Superior temporal gyrus (tissue), 1 donor: ENCODE results near the gene GRB14.
"Not testable (repeated sequence)": the region's sequence is repeated elsewhere in the genome, so short reads cannot be mapped to it uniquely, and the experiment has no call there.

Experiments
- DNase-seq: peaks from one replicate; pipeline ENCODE4 v3.0.0-alpha.2; 2016; ENCODE audit errors: extremely low spot score

GRB14 gene

GRCh38 chr2:164495491-164496223 lies 125.6 kb downstream of the GRB14 start:
- DNase-seq: peak; percentile 95

GRCh38 chr2:164485541-164485940 lies 135.7 kb downstream of the GRB14 start:
- DNase-seq: no peak

GRCh38 chr2:164479460-164479859 lies 141.8 kb downstream of the GRB14 start:
- peak; percentile 81 for DNase-seq

- no peak for DNase-seq
Observed at GRCh38 chr2:164478205-164478604, 143.1 kb downstream of the GRB14 start.

- no peak for DNase-seq
Observed at GRCh38 chr2:164474873-164475272, 146.4 kb downstream of the GRB14 start.

GRCh38 chr2:164473021-164473420 lies 148.3 kb downstream of the GRB14 start:
- no peak for DNase-seq

GRCh38 chr2:164465047-164465446 lies 156.2 kb downstream of the GRB14 start:
- DNase-seq: not testable (repeated sequence)

- no peak for DNase-seq
Observed at GRCh38 chr2:164464376-164464775, 156.9 kb downstream of the GRB14 start.

GRCh38 chr2:164458792-164459191 lies 162.5 kb downstream of the GRB14 start:
- DNase-seq: no peak

GRCh38 chr2:164457271-164457670 lies 164.0 kb downstream of the GRB14 start:
- DNase-seq: no peak

- no peak for DNase-seq
Observed at GRCh38 chr2:164456619-164457018, 164.7 kb downstream of the GRB14 start.

GRCh38 chr2:164453656-164454305 lies 167.5 kb downstream of the GRB14 start:
- DNase-seq: no peak

- no peak for DNase-seq
Observed at GRCh38 chr2:164450278-164450677, 171.0 kb downstream of the GRB14 start.

GRCh38 chr2:164449706-164450105 lies 171.6 kb downstream of the GRB14 start:
- no peak for DNase-seq

GRCh38 chr2:164447660-164448059 lies 173.6 kb downstream of the GRB14 start:
- no peak for DNase-seq
